K562 (cell line): Measurements from ENCODE around the gene DDX43. TPM values are rescaled to one million over a fixed set of nuclear protein-coding genes. Genes with fewer than 3 reads are reported as not detected.

ENCODE experiments used
- CUX1 ChIP-seq: fragments of 200-800 bp; sonication (Bioruptor generic); IDR thresholded peaks from 2 replicates; pipeline ENCODE4 v1.6.1; 2016; ENCODE audit warnings: missing genetic modification characterization, missing compliant biosample characterization
- MLLT1 ChIP-seq, 2 experiments: fragments of 450-650 bp; IDR thresholded peaks; 2 replicates each; pipeline ENCODE4 v1.6.1; 2016
- SOX6 ChIP-seq: fragments of 450-650 bp; IDR thresholded peaks from 2 replicates; pipeline ENCODE4 v1.6.1; 2014; ENCODE audit warnings: mild to moderate bottlenecking
- polyA plus RNA-seq, 8 experiments: library from polyadenylated mRNA; depleted of rRNA in 4 of 8; stranded (reverse) in 5 of 8; unstranded in 3 of 8; fragments of >200 nt; fragmentation: Nextera tagmentation in 2 of 8; fragmentation: Illumina TruSeq in 1 of 8; extraction: Ambion mirVana in 2 of 8; extraction: Trizol in 1 of 8; gene quantifications; 2 replicates each; pipeline versions ENCODE4 v1.2.1 to v1.2.3, GENCODE V29; 2011 to 2014; ENCODE audit warnings: inconsistent platforms in 1 of 8, missing spikeins in 1 of 8
- total RNA-seq, 7 experiments: library from RNA; depleted of rRNA in 6 of 7; stranded (reverse); fragments of >200 nt in 6 of 7; fragmentation: Illumina TruSeq in 2 of 7; extraction: Trizol in 2 of 7; gene quantifications; 2 replicates each; pipeline versions ENCODE4 v1.2.1 to v1.2.3, GENCODE V29; 2011 to 2021; ENCODE audit warnings: low replicate concordance in 1 of 7

The DDX43 gene
- total and polyA plus RNA-seq, 9 of the 15 experiments (the other 6 are each of a cell fraction or from before 2014, with no cell fraction given) = 0.07 to 0.88 (median 0.25) TPM

- TF ChIP-seq CUX1 (no peak), MLLT1 (IDR thresholded peaks at IDR 0.05) (no peak), SOX6 (no peak)
Observed at GRCh38 chr6:73349311-73349710, 45.3 kb upstream of the DDX43 start (continued).
